Fibroblast of the aortic adventitia (primary cell): ENCODE measurements around the gene PCCA. TPM values are rescaled to one million over a fixed set of nuclear protein-coding genes. Genes with fewer than 3 reads are reported as not detected.

Source experiments
- DNase-seq: peaks from one replicate; pipeline ENCODE4 v3.0.0-alpha.2; 2010; ENCODE audit warnings: low read depth
- H3K4me3 ChIP-seq: 2 replicates; pipeline ENCODE4 v1.5.1; 2011; ENCODE audit warnings: low read depth, mild to moderate bottlenecking, control low read depth, low read length, moderate library complexity
- CTCF ChIP-seq: IDR thresholded peaks from 2 replicates; pipeline ENCODE4 v1.5.1; 2011; ENCODE audit warnings: mild to moderate bottlenecking, low read length, control low read depth, inconsistent platforms; ENCODE audit not compliant: insufficient read depth
- total RNA-seq: library from RNA; depleted of rRNA; stranded (reverse); fragments of >200 nt; gene quantifications from 2 replicates; pipeline ENCODE4 v1.2.3, GENCODE V29; 2012; ENCODE audit warnings: low replicate concordance

The PCCA gene
- total RNA-seq, 1 donor = 23.8 TPM

GRCh38 chr13:100297413-100297812 lies 208.5 kb downstream of the PCCA start:
- TF ChIP-seq CTCF = no peak
- DNase-seq = no peak
- H3K4me3 ChIP-seq = no peak overlapping the region

GRCh38 chr13:100298116-100298681 lies 209.3 kb downstream of the PCCA start:
- no peak for DNase-seq
- TF ChIP-seq CTCF = no peak
- no peak overlapping the region for H3K4me3 ChIP-seq

GRCh38 chr13:100298691-100299090 lies 209.8 kb downstream of the PCCA start:
- no peak overlapping the region for H3K4me3 ChIP-seq
- no peak for TF ChIP-seq CTCF

GRCh38 chr13:100300243-100300642 lies 211.3 kb downstream of the PCCA start:
- DNase-seq = no peak

More at GRCh38 chr13:100298691-100299090, 209.8 kb downstream of the PCCA start:
- no peak for DNase-seq

GRCh38 chr13:100300708-100301107 lies 211.8 kb downstream of the PCCA start:
- TF ChIP-seq CTCF = no peak
- no peak for DNase-seq
- H3K4me3 ChIP-seq = no peak overlapping the region

More at GRCh38 chr13:100300243-100300642, 211.3 kb downstream of the PCCA start:
- TF ChIP-seq CTCF = no peak
- no peak overlapping the region for H3K4me3 ChIP-seq

GRCh38 chr13:100301418-100301817 lies 212.5 kb downstream of the PCCA start:
- DNase-seq = no peak
- no peak for TF ChIP-seq CTCF
- H3K4me3 ChIP-seq = no peak overlapping the region

- no peak for TF ChIP-seq CTCF
- no peak for DNase-seq
- no peak overlapping the region for H3K4me3 ChIP-seq
Observed at GRCh38 chr13:100302391-100302790, 213.5 kb downstream of the PCCA start.
